Myocyte (in vitro differentiated cells): ENCODE measurements around the gene HNRNPF. TPM values are rescaled to one million over a fixed set of nuclear protein-coding genes. Genes with fewer than 3 reads are reported as not detected.
"Not testable (repeated sequence)": the region's sequence is repeated elsewhere in the genome, so short reads cannot be mapped to it uniquely, and the experiment has no call there.

ENCODE experiments used
- DNase-seq: peaks from one replicate; pipeline ENCODE4 v3.0.0-alpha.2; 2012; ENCODE audit warnings: low read depth
- polyA plus RNA-seq: library from polyadenylated mRNA; unstranded; fragments of >200 nt; gene quantifications from one replicate; pipeline ENCODE4 v1.2.1, GENCODE V29; 2012; ENCODE audit warnings: missing spikeins
- total RNA-seq: library from RNA; depleted of rRNA; stranded (reverse); fragments of >200 nt; gene quantifications from 2 replicates; pipeline ENCODE4 v1.2.3, GENCODE V29; 2014

The HNRNPF gene, protein sequence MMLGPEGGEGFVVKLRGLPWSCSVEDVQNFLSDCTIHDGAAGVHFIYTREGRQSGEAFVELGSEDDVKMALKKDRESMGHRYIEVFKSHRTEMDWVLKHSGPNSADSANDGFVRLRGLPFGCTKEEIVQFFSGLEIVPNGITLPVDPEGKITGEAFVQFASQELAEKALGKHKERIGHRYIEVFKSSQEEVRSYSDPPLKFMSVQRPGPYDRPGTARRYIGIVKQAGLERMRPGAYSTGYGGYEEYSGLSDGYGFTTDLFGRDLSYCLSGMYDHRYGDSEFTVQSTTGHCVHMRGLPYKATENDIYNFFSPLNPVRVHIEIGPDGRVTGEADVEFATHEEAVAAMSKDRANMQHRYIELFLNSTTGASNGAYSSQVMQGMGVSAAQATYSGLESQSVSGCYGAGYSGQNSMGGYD
- 143 and 200 TPM in 2 replicates for total RNA-seq
- polyA plus RNA-seq, result 88.2 TPM

DNA sequence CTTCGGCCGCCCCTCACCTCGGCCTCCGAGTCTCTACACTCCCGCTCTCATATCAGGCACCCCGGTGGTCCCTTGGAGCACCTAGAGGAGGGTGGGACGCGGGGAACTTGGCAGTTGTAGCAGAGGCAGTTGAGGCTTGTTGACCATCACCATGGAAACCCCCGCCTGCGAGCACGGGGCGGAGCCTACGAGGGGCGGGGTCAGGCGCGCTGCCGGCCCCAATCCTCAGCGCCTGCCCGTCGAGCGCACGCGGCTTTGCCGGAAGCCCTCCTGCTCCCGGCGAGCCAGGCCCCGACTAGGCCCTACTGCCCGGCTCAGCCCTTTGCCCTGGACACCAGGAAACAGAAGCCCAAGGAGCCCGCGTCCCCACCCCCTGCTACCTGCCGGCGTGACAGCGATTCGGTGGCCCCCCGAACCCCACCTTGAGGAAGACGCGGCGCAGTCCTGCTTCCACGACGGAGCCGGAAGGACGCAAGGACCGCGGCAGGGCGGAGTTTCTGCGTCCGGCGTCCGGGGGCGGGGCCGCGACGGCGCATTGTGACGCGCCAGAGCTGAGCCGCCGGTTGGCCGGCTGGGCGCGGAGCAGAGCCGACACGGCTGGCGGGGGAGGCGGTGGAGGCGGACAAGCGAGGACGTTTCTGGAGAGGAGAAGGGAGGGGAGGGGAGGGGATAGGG, at the start of gene HNRNPF:
Gene HNRNPF, minus strand, starts transcription at position 477 of the 675 bp plus-strand sequence. CDS start 21,302 bp downstream, outside the sequence.
- peak; percentile 95 for DNase-seq

DNA sequence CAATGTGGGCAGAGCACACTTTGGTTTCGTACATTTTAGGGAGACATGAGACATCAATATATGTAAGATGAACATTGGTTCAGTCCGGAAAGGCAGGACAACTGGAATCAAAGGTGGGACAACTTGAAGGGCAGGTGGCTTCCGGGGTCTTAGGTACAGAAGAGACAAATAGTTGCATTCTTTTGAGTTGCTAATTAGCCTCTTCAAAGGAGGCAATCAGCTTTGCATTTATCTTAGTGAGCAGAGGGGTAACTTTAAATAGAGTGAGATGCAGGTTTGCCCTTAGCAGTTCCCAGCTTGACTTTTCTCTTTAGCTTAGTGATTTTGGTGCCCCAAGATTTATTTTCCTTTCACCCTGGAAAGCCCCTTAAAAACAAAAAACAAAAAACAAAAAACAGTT, 49.2 kb upstream of the HNRNPF start:
- DNase-seq, result no peak

DNA sequence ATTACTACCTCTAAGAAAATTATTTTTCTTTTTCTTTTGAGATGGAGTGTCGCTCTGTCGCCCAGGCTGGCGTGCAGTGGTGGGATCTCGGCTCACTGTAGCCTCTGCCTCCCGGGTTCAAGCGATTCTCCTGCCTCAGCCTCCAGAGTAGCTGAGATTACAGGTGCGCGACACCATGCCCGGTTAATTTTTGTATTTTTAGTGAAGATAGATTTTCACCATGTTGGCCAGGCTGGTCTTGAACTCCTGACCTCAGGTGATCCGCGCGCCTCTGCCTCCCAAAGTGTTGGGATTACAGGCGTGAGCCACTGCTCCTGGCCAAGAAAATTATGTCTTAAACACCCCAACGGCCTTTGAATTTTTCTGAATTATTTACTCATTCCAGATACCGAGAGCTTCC, 47.6 kb upstream of the HNRNPF start:
- not testable (repeated sequence) for DNase-seq

DNA sequence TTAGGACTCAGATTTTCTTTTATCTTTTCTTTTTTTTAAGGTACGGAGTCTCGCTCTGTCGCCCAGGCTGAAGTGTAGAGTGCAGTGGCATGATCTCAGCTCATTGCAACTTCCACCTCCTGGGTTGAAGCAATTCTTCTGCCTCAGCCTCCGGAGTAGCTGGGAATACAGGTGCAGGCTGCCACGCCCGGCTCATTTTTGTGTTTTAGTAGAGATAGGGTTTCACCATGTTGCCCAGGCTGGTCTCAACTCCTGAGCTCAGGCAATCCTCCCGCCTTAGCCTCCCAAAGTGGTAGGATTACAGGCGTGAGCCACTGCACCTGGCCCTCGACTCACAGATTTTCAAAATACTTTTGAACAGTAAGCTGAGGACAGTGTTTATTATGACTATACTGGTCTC, 45.0 kb upstream of the HNRNPF start:
- DNase-seq, result peak; percentile 2

DNA sequence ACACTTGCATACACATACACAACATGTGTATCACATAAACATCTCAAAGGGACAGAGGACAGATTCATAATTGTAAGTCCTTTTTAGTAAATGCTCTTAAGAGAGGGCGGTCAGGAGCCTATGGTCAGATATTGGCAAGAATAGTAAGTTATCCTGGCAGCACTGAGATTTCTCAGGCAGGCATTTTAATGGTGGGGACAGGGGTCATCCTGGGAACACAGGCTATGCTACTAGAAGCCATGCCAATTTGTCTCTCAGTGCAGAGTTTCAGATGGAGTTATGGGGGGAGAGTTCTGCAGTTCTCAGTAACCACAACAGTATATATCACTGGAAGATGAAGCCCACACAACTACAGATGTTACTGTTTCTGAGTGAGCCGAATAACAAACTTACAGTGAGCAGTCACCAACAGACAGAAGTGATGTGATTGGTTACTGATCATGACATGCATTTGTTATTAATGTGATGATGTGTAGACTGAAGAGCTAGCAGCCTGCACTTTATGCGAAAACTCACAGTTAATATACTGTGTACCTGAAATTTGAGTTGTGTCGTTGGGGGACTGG, 44.4 kb upstream of the HNRNPF start:
- no peak for DNase-seq

DNA sequence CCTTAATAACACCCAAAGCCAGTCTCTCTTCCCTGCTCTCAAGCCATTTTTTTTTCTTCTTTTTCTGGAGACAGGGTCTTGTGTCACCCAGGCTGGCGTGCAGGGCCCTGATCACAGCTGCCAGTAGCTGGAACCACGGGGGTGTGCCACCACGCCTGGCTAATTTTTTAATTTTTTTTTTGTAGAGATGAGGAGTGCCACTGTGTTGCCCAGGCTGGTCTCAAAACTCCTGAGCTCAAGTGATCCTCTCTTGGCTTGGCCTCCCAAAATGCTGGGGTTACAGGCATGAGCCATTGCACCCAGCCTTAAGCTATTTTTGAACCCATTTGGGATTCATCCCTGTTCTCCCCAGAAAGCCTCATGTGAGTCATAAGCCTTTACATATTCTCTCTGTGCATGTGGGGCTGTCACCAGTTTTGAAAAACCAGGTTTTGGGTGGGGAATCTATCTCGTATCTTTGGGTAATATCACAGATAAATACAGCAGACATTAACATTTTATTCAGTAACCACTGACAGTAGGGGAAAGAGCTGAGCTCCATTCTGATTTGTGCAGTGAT, 43.4 kb upstream of the HNRNPF start:
- DNase-seq, result peak; percentile 2

DNA sequence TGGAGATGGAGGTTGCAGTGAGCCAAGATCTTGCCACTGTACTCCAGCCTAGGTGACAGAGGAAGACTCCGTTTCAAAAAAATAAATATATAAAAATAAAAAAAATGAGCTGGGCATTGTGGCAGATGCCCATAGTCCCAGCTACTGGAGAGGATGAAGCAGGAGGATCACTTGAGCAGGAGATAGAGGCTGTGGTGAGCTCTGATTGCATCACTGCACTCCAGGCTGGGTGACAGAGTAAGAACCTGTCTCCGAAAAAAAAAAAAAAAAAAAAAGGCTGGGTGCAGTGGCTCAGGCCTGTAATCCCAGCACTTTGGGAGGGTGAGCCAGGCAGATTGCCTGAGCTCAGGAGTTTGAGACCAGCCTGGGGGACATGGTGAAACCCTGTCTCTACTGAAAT, 39.8 kb upstream of the HNRNPF start:
- no peak for DNase-seq

DNA sequence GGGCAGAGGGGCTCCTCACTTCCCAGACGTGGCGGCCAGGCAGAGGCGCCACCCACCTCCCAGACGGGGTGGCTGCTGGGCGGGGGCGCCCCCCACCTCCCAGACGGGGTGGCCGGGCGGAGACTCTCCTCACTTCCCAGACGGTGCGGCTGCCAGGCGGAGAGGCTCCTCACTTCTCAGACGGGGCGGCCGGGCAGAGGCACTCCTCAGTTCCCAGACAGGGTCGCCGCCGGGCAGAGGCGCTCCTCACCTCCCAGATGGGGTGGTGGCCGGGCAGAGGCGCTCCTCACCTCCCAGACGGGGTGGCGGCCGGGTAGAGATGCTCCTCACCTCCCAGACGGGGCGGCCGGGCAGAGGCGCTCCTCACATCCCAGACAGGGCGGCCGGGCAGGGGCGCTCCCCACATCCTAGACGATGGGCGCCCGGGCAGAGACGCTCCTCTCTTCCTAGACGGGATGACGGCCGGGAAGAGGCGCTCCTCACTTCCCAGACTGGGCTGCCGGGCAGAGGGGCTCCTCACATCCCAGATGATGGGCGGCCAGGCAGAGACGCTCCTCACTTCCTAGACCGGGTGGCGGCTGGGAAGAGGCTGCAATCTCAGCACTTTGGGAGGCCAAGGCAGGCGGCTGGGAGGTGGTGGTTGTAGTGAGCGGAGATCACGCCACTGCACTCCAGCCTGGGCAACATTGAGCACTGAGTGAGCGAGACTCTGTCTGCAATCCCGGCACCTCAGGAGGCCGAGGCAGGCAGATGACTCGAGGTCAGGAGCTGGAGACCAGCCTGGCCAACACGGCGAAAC, 37.4 kb upstream of the HNRNPF start:
- DNase-seq, result not testable (repeated sequence)

DNA sequence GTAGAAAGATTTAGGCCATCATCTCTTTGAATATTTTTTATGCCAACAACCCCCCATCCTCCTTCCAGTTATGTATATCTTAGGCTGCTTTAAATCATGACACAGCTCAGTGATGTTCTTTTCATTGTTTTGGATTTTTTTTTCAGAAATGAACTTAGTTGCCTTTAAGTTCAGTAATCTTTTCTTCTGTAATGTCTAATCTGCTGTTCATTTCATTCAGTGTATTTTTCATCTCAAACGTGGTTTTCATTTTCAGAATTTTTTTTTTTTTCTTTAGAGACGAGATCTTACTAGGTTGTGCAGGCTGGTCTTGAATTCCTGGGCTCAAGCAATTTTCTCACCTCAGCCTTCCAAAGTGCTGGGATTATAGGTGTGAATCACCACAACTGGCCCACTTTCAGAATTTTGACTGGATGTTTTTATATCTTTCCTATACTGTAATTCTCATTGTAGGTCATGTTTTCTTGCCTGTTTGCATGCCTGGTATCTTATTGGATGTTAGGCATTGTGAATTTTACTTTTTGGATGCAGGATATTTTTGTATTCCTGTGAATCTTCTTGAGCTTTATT, 36.0 kb upstream of the HNRNPF start:
- DNase-seq, result no peak

DNA sequence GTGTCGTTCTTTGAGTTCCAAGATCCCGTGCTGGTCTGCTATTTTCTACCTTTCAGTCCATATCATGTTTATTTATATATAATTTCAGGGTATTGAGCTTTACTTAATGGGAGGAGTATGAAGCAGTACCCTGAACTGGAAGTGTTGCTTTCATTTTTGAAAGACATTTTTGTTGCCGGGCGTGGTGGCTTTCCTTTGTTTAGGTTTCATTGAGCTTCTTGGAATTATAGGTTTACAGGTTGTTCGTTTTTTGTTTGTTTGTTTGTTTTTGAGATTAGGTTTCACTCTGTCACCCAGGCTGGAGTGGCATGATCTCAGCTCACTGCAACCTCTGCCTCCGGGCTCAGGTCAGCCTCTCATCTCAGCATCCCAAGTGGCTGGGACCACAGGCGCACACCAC, 35.3 kb upstream of the HNRNPF start:
- no peak for DNase-seq

DNA sequence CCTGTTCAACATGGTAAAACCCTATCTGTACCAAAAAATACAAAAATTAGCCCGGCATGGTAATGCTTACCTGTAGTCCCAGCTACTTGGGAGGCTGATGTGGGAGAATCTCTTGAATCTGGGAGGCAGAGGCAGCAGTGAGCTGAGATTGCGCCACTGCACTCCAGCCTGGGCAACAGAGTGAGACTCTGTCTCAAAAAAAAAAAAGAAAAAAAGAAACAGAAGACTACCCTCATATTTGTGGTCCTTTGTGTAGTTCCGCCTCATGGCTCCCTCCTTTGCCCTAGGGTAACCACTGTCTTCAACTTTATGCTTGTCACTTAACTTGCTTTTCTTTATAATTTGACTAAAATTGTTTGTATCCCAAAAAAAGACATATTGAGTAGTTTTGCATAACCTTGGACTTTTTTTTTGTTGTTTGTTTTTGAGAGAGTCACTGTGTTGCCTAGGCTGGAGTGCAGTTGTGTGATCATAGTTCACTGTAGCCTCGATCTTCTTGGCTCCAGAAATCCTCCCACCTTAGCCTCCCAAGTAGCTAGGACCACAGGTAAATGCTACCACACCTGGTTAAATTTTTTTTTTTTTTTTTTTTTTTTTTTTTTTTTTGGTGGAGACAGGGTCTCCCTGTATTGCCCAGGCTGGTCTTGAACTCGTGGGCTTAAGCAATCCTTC, 31.6 kb upstream of the HNRNPF start:
- DNase-seq, result no peak

DNA sequence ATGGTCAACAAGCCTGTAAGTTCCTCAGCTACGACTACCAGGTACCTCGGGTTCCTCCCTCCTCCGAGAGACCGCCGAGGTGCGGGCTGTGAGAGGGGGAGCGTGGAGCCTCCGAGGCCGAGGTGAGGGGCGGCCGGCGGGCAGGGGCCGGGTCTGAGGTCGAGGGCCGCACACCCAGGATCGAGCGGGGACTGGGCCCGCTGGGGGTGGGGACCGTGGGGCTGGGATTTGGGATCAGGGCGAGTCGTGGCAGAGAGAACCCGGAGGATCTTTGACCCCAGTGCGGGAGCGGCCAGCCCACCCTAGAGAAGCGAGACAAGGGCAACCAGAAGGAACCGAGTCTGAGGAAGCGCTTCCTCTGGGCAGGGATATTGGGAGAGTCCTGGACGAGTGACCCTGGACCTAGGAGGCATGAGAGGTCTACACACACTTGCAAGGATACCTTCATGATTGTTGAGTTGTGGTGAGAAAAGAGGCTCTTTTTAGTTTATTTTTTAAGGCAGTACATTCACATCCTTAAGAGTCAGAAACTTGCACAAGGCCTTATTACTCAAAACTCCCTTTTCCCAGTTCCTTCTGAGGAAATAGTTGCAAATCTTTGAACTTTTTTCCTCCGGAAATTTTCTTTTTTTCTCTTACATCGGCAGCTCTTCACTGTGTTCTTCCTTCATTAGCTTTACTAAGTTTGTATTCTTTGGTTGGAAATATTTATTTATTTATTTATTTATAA, 28.3 kb upstream of the HNRNPF start:
- no peak for DNase-seq

DNA sequence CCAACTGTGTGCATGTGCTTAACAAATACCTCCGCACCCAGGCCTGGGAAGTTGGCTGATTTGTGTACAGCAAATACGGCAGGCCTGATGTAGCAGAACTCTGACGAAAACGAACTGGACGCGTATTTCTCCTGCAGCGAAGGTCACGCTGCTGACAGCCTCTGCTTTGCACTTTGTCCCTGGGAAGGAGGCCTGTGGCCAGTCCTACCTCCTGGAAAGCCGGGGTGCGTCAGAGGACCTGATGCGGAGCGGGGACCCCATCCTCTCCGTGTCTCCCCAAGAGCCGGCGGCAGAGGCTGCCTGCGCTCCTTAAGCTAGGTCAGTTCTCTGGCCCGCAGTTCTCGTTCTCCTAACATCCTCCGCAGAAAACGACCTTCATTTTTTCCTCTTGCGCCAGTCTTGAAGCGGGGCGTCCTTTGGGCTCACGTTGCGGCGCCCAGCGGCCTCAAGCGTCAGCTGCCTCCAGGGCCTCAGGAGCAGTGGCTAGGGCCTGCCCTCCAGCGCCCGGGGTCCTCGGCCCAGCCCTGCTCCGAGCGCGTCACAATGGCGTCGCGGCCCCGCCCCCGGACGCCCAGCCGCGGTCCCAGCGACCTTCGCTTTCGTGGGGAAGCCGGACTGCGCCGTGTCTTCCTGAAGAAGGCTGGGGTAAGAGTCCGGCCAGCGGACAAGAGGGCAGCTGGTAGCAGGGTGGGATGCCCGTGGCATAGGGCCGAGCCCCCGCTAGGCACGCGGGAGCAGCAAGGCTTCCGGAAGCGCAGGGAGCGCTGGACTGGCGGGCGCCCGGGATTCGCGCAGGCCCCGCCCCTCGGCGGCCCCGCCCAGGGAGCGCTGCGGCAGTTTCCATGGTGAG, 27.5 kb upstream of the HNRNPF start, which contains the start of gene ZNF487:
Gene ZNF487, plus strand, starts transcription at position 821 of the 850 bp plus-strand sequence. CDS start 38,703 bp downstream, outside the sequence.
- peak; percentile 91 for DNase-seq

DNA sequence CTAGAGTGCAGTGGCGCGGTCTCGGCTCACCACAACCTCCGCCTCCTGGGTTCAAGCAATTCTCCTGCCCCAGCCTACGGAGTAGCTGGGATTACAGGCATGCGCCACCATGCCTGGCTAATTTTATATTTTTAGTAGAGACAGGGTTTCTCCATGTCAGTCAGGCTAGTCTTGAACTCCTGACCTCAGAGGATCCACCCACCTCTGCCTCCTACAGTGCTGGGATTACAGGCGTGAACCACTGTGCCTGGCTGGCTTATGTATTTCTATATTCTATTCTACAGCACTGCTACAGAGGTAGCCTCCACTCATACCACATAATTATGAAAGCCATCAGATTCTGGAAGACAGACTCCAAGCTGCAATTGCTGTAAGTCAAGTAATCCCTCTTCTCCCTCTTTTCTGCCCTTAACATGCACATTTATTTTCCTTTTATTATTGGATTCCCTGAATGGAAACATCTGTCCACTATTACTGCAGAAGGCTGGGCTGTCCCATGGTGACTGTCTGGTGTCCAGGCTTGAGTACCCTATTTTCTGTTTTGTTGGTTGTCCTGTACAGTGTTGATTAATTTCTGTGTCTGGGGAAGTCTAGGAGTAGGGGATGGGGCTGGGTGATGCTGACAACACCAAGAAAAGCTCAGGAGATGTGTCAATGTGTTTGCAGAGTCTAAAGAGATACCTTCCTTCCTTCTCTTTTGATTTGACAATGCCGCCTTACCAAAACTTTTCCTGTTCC, 22.1 kb upstream of the HNRNPF start:
- no peak for DNase-seq

DNA sequence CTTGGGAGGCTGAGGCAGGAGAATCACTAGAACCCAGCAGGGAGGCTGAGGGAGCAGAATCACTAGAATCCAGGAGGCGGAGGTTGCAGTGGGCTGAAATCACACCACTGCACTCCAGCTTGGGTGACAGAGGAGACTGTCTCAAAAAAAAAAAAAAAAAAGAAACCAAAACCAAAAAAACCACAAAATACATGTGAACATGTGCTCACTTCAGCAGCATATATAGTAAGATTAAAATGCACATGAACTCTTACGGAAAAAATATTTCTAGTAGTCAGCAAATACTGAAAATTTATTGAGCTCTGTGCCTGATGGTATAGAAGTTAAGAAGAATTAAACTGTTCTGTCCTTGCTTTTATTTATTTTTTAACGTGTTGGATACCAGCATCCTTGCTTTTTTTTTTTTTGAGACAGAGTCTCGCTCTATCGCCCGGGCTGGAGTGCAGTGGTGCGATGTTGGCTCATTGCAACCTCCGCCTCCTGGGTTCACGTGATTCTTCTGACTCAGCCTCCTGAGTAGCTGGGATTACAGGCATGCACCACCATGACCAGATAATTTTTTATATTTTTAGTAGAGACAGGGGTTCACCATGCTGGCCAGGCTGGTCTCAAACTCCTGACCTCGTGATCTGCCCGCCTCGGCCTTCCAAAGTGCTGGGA, 18.3 kb upstream of the HNRNPF start:
- DNase-seq, result no peak

DNA sequence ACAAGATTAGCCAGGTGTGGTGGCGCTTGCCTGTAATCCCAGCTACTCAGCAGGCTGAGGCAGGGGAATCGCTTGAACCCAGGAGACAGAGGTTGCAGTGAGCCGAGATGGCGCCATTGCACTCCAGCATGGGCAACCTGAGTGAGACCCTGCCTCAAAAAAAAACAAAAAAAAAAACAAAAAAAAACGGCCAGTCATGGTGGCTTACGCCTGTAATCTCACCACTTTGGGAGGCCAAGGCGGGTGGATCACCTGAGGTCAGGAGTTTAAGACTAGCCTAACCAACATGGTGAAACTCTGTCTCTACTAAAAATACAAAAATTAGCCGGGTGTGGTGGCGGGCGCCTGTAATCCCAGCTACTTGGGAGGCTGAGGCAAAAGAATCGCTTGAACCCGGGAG, 17.5 kb upstream of the HNRNPF start:
- DNase-seq, result not testable (repeated sequence)

DNA sequence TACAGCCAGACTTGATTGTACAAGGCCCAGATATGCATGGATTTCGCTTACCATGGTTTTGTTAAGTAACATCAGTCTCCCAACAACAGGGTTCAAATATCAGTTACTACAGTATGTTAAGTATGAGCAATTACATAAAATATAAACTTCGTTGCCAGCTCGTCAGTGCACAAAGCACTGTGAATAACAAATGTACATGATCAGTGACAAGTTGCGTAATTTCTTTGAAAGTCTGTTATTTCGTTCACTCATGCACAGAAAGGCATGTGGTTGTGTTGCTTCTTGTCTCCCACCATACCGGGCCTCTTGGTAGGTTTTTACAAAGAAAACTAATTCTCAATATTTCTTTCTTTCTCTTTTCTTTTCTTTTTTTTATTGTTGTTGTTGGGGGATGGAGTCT, 15.4 kb upstream of the HNRNPF start:
- no peak for DNase-seq
